Measurements from ENCODE around the gene ESRRB.

The ESRRB gene

DNA sequence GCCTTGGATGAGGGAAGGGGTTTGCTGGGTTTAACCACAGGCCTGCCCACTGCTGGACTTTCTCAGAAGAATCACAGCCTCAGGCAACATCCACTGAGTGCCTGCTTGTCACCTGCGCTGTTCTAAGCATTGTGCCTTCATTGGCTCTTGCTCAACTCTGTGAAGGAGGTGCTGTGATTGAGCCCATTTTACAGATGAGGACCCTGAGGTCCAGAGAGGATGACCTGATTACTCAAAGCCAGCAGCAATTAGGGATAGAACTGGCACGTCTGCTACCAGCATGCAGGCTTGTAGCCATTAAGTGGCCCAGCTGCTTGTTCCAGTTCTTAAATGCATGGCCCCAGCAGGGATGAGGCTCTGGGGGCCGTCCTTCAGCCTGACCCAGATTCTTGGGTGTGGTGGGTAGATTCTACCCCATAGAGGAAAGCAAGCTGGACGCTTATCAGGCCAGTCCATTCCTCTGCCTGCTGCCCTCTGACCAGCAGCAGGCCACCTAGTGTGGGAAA, 54.6 kb downstream of the ESRRB start:
- no peak for DNase-seq (ENCODE audit: low read depth)
- TF ChIP-seq, protein P1, sequence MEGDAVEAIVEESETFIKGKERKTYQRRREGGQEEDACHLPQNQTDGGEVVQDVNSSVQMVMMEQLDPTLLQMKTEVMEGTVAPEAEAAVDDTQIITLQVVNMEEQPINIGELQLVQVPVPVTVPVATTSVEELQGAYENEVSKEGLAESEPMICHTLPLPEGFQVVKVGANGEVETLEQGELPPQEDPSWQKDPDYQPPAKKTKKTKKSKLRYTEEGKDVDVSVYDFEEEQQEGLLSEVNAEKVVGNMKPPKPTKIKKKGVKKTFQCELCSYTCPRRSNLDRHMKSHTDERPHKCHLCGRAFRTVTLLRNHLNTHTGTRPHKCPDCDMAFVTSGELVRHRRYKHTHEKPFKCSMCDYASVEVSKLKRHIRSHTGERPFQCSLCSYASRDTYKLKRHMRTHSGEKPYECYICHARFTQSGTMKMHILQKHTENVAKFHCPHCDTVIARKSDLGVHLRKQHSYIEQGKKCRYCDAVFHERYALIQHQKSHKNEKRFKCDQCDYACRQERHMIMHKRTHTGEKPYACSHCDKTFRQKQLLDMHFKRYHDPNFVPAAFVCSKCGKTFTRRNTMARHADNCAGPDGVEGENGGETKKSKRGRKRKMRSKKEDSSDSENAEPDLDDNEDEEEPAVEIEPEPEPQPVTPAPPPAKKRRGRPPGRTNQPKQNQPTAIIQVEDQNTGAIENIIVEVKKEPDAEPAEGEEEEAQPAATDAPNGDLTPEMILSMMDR (conservative IDR thresholded peaks at IDR 0.05; ENCODE audit: low read depth, low read length), result no peak
- H3K4me3 ChIP-seq (ENCODE audit: low read length), result no peak overlapping the region

- TF ChIP-seq, protein P1 (conservative IDR thresholded peaks at IDR 0.05; ENCODE audit: low read depth, low read length), result no peak
- DNase-seq (ENCODE audit: low read depth), result no peak
- H3K4me3 ChIP-seq (ENCODE audit: low read length), result no peak overlapping the region
Measured at GRCh38 chr14:76431538-76431937, 55.6 kb downstream of the ESRRB start.

- DNase-seq (ENCODE audit: low read depth), result no peak
- TF ChIP-seq, protein P1 (conservative IDR thresholded peaks at IDR 0.05; ENCODE audit: low read depth, low read length), result no peak
- no peak overlapping the region for H3K4me3 ChIP-seq (ENCODE audit: low read length)
Measured at GRCh38 chr14:76432827-76433752, 57.2 kb downstream of the ESRRB start.

DNA sequence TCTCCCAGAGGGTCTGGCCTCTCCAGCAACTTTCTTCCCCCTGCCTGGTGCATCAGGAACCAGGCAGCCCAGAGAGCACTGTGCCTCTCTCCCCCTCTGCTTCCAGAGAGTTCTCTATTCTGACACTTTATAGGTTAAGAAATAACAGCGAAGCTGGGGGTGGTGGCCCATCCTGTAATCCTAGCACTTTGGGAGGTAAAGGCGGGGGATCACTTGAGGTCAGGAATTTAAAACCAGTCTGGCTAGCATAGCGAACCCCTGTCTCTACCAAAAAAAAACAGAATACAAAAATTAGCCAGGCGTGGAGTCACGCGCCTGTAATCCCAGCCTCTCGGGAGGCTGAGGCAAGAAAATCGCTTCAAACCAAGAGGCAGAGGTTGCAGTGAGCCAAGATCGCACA, 58.3 kb downstream of the ESRRB start:
- H3K4me3 ChIP-seq (ENCODE audit: low read length), result no peak overlapping the region
- TF ChIP-seq, protein P1 (conservative IDR thresholded peaks at IDR 0.05; ENCODE audit: low read depth, low read length), result no peak

DNA sequence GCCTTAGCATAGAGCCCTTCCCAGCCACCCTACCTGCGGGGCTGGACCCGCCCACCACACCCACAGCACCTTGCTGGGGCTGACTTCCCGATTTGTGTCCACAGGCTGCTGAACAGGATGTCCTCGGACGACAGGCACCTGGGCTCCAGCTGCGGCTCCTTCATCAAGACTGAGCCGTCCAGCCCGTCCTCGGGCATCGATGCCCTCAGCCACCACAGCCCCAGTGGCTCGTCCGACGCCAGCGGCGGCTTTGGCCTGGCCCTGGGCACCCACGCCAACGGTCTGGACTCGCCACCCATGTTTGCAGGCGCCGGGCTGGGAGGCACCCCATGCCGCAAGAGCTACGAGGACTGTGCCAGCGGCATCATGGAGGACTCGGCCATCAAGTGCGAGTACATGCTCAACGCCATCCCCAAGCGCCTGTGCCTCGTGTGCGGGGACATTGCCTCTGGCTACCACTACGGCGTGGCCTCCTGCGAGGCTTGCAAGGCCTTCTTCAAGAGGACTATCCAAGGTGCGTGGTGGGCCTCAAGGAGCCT, 63.4 kb downstream of the ESRRB start:
- H3K4me3 ChIP-seq (ENCODE audit: low read length), result no peak overlapping the region
- TF ChIP-seq, protein P1 (conservative IDR thresholded peaks at IDR 0.05; ENCODE audit: low read depth, low read length), result no peak
- DNase-seq (ENCODE audit: low read depth), result no peak

More for the DNA sequence above, 58.3 kb downstream of the ESRRB start:
- DNase-seq (ENCODE audit: low read depth), result no peak

- DNase-seq (ENCODE audit: low read depth), result no peak
- TF ChIP-seq, protein P1 (conservative IDR thresholded peaks at IDR 0.05; ENCODE audit: low read depth, low read length), result no peak
- no peak overlapping the region for H3K4me3 ChIP-seq (ENCODE audit: low read length)
Measured at GRCh38 chr14:76446486-76446885, 70.5 kb downstream of the ESRRB start.
